Prostate gland (tissue), 2 donors: ENCODE results near the gene SUZ12.
"Not testable (repeated sequence)": the region's sequence is repeated elsewhere in the genome, so short reads cannot be mapped to it uniquely, and the experiment has no call there.

ENCODE experiments used
- CTCF ChIP-seq, 4 experiments: fragments of 200-600 bp in 2 of 4; fragments of 450-650 bp in 2 of 4; sonication (generic) in 2 of 4; IDR thresholded peaks; 1 replicate in 3 of 4; 2 replicates in 1 of 4; pipeline ENCODE4 v1.5.1; 2016 to 2019; ENCODE audit warnings: antibody characterized with exemption in 4 of 4, mild to moderate bottlenecking in 2 of 4, moderate library complexity in 2 of 4
- POLR2AphosphoS5 ChIP-seq: sonication (generic); formaldehyde crosslinking; IDR thresholded peaks from one replicate; pipeline ENCODE4 v1.6.1; 2017; ENCODE audit warnings: antibody characterized with exemption

DNA sequence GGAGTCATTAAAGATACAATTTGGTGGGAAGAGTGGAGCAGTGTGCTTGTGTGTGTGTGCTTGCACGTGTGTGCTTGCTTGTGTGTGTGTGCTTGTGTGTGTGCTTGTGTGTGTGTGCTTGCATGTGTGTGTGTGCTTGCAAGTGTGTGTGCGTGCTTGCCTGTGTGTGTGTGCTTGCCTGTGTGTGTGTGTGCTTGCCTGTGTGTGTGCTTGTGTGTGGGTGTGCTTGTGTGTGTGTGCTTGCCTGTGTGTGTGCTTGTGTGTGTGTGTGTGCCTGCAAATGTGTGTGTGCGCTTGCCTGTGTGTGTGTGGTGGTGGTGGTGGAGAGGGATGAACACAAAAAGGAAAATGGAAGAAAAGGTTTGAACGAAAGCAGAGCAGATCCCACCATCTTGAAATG is 90.5 kb downstream of the SUZ12 start:
- not testable (repeated sequence) for TF ChIP-seq CTCF (IDR thresholded peaks at IDR 0.05); POLR2AphosphoS5
